GM10248 (cell line): ENCODE measurements around the gene NKD1.

Experiments used
- CTCF ChIA-PET: fragments of 300-600 bp; sonication (Branson Sonifier 250); formaldehyde crosslinking; extraction: SDS; loops from one replicate; lab custom pipeline; 2021; ENCODE audit warnings: antibody characterized with exemption; lab: Yijun Ruan, JAX
- POLR2A ChIA-PET: fragments of 350-650 bp; sonication (Branson Sonifier 250); formaldehyde crosslinking; extraction: SDS; loops from one replicate; lab custom pipeline; 2020; ENCODE audit warnings: antibody characterized with exemption; lab: Yijun Ruan, JAX
- DNase-seq: peaks from one replicate; pipeline ENCODE4 v3.0.0; 2012; ENCODE audit errors: extremely low spot score
- CTCF ChIP-seq: IDR thresholded peaks from 2 replicates; pipeline ENCODE4 v1.5.1; 2012; ENCODE audit warnings: mild to moderate bottlenecking, low read depth; ENCODE audit errors: extremely low read depth, missing control alignments, control extremely low read depth

NKD1 gene

GRCh38 chr16:50632927-50633800 is 85.0 kb downstream of the NKD1 start:
- no peak for DNase-seq
- no peak for TF ChIP-seq CTCF
- ChIA-PET POLR2A (no interaction called here), CTCF (no interaction called here)

- no peak for TF ChIP-seq CTCF
- ChIA-PET CTCF (interaction anchor here (1.2 to 3.4 kb wide), 3 partner anchors 24 to 35 kb away, joined by 3 to 15 read pairs (median 3); no protein-coding TSS in a partner anchor), POLR2A (no interaction called here)
- DNase-seq = no peak
Measured at GRCh38 chr16:50634090-50634489, 85.9 kb downstream of the NKD1 start.

- no peak for TF ChIP-seq CTCF
- ChIA-PET POLR2A (no interaction called here), CTCF (interaction anchor here (1.0 to 3.4 kb wide), 4 partner anchors 25 to 171 kb away, joined by 3 to 15 read pairs (median 4); no protein-coding TSS in a partner anchor)
- no peak for DNase-seq
Measured at GRCh38 chr16:50634947-50635346, 86.8 kb downstream of the NKD1 start.

- DNase-seq = no peak
- POLR2A ChIA-PET = no interaction called here
- TF ChIP-seq CTCF = no peak
- CTCF ChIA-PET = interaction anchor here (1.0 to 3.4 kb wide), 4 partner anchors 26 to 266 kb away, joined by 3 to 15 read pairs (median 4); no protein-coding TSS in a partner anchor
Measured at GRCh38 chr16:50635505-50636392, 87.6 kb downstream of the NKD1 start.

- POLR2A ChIA-PET = no interaction called here
- no peak for DNase-seq
- CTCF ChIA-PET = interaction anchor here (0.8 to 3.4 kb wide), 6 partner anchors 9 to 267 kb away, joined by 3 to 15 read pairs (median 3); no protein-coding TSS in a partner anchor
- no peak for TF ChIP-seq CTCF
Measured at GRCh38 chr16:50636753-50637374, 88.7 kb downstream of the NKD1 start.
